GM19395 (cell line): Measurements from ENCODE around the gene SPNS3.

Experiments used
- ATAC-seq: cut with Tn5 transposase; IDR thresholded peaks from one replicate; pipeline ENCODE4 v1.9.1; 2021; ENCODE audit warnings: mild to moderate bottlenecking, moderate library complexity; ENCODE audit not compliant: unreplicated experiment

Gene SPNS3

GRCh38 chr17:4426499-4427208, 7.1 kb upstream of the SPNS3 start:
- no peak for ATAC-seq

GRCh38 chr17:4427505-4427904, 6.2 kb upstream of the SPNS3 start:
- no peak for ATAC-seq

GRCh38 chr17:4436381-4436780, 2.6 kb downstream of the SPNS3 start:
- no peak for ATAC-seq

- ATAC-seq: no peak
Measured at GRCh38 chr17:4436846-4437245, 3.1 kb downstream of the SPNS3 start.

GRCh38 chr17:4438162-4438944, 4.6 kb downstream of the SPNS3 start:
- no peak for ATAC-seq

- ATAC-seq: no peak
Measured at GRCh38 chr17:4440021-4440420, 6.3 kb downstream of the SPNS3 start.

GRCh38 chr17:4440690-4441686, 7.2 kb downstream of the SPNS3 start:
- ATAC-seq: no peak

GRCh38 chr17:4442582-4442981, 8.8 kb downstream of the SPNS3 start:
- no peak for ATAC-seq

GRCh38 chr17:4443476-4443875, 9.7 kb downstream of the SPNS3 start:
- no peak for ATAC-seq

- ATAC-seq: no peak
Measured at GRCh38 chr17:4444782-4445473, 11.2 kb downstream of the SPNS3 start.

GRCh38 chr17:4445731-4446130, 12.0 kb downstream of the SPNS3 start:
- ATAC-seq: no peak

- ATAC-seq: no peak
Measured at GRCh38 chr17:4446326-4447071, 12.8 kb downstream of the SPNS3 start.

- ATAC-seq: no peak
Measured at GRCh38 chr17:4448197-4448980, 14.6 kb downstream of the SPNS3 start.

- ATAC-seq: no peak
Measured at GRCh38 chr17:4449736-4450135, 16.0 kb downstream of the SPNS3 start.

- no peak for ATAC-seq
Measured at GRCh38 chr17:4450710-4451316, 17.1 kb downstream of the SPNS3 start.

- no peak for ATAC-seq
Measured at GRCh38 chr17:4453812-4454591, 20.3 kb downstream of the SPNS3 start.

- ATAC-seq: no peak
Measured at GRCh38 chr17:4460661-4461060, 26.9 kb downstream of the SPNS3 start.
